DMS114 treated with DMSO at 0.1 percent for 48 hours (cell line): ENCODE results near the gene ZNF768.
A peak's percentile ranks its signal among the peaks of the same experiment; 100 is the strongest.
"Not testable (repeated sequence)": the region's sequence is repeated elsewhere in the genome, so short reads cannot be mapped to it uniquely, and the experiment has no call there.

ENCODE experiments used
- DNase-seq: peaks from one replicate; lab custom pipeline; 2025; ENCODE audit not compliant: unreplicated experiment; lab: John Stamatoyannopoulos, UW

ZNF768 gene

DNA sequence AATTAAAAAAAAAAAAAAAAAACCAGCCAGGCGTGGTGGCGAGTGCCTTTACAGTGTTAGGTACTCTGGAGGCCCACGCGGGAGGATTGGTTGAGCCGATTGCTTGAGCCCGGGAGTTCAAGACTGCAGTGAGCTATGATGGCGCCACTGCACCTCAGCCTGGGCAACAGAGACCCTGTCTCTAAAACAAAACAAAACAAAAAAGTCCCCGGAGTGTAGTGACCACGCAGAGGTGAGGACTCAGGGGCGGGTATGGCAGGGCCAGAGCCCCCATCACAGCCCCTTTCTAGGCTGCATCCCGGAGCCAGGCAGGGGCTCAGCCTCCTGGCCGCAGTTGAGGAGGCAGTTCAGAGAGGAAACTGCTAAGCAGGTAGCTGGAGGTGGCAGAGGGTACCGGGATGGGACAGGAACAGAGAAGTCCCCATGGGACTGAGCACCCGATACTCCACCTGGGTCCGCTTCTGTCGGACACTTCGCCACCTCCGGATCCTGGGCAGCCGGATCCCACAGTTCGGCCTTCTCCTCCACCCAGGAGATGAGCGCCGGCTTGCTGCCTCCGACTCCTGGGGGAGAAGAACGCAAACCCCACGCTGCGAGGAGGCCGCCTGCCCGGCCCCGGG lies 7.5 kb upstream of the ZNF768 start:
- DNase-seq = no peak

GRCh38 chr16:30533146-30533522 lies 6.8 kb upstream of the ZNF768 start:
- no peak for DNase-seq

DNA sequence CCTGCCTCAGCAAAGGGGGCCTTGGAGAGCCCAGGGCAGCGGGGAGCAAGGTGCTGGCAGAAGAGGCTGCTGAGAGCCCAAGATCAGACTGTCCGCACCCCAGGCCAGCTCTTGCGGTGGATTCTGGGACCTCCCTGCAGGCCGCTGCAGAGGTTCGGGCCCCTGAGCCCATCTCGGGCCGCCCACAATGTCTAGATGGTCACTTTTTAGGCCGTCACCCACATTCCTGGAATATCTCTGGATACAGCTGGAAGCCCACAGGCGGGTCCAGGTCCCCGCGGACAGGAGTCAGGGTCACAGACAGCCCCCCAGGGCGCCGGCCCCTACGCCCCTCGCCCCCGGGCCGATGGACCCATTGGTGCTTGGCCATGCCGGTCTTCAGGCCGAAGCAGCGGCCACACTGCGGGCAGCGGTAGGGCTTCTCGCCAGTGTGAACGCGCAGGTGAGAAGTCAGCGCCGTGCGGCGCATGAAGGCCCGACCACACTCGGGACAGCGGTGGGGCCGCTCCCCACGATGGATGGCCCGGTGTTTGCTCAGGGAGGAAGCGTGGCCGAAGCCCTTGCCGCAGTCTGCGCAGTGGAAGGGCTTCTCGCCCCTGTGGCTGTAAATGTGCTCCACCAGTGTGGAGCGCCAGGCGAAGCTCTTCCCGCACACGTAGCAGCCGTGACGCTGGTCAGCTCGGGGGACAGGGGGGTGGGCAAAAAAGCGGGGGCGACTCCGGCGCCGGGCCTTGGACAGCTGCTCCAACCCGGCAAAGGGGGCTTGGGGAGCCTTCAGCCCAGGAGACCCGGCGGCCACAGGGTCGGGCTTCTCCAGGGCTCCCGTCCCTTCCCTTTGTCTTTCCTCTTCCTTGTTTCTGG lies 6.1 kb upstream of the ZNF768 start:
- no peak for DNase-seq

DNA sequence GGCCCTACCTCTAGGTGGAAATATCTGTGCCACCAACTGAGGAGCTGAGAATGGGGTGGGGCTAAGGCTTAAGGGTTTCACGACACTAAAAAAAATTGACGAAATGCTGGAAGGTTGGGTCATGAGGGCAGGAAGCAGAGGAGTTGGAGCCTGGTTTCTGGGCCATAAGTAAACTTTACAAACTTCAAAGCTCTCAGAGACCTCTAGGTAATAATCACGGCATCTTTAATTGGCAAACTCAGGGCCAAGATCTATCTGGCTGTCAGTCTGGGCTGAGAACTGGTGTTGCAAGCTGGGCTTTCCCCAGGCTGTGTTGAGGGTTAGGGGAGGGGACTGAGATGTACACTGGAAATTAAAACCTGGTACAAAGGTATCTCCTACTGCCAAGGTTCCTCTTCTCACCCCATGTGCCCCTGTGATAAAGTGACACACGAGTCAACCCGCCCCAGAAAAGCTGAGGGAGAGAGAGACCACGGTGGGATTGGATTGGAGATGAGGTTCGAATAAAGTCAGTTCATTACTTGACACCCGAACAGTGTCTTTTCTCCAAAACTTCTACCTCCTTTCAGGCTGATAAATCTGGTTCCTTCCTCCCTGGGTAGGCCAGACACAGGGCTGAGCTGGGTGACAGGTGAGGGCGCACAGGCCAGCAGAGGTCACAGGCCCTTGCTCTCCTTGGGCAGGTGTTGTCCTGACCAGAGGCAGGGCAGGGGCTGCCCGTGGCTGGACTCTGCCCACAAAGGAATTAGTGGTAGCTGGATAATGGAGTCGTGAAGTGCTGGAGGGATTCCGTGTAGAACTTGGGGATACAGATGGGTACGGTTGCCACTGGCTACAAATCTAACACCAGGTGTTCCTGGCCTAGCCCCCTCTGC lies 4.0 kb upstream of the ZNF768 start:
- no peak for DNase-seq

GRCh38 chr16:30528799-30529457 lies 2.6 kb upstream of the ZNF768 start:
- DNase-seq = no peak

- DNase-seq = no peak
These were observed 1.3 kb upstream of the ZNF768 start for GRCh38 chr16:30527635-30528178.

DNA sequence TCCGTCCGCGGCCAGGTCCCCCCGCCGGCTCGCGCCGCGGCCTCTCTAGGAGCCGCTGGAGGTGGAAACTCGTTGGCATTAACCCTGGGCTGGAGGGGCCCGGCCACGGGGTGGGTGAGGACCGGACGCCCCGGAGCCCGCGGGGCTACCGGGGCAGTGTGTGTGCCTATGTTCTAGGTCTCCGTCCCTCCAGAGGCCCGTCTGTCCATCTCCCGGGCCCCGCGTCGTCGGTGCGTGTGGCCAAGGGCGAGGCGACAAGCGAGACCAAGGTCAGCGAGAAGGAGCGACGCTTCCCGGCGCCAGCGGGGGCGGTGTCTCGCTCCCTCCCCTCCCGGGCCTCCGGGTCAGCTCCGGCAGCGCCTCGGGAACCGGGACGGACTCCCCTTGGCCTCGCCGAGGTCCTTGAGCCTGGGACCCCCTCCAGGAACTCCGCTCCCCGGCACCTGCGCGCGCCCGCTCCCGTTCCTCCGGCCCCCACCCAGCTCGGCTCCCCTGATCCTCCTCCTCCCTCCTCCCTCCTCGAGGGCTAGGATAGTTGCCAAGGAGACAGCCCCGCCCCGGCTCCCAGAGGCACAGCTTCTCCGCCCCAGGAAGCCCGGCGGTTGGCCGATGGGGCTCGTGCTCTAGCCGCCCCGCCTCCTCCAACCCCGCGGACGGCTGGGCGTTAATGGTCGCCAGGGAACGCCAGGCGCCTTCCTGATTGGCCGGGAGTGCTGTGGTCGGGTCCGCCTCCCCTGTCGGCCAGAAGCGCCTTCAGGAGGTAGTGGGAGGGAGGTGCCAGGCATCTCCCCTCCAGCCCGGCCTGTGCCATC lies 663 bp upstream of the ZNF768 start:
- DNase-seq = peak; percentile 95

DNA sequence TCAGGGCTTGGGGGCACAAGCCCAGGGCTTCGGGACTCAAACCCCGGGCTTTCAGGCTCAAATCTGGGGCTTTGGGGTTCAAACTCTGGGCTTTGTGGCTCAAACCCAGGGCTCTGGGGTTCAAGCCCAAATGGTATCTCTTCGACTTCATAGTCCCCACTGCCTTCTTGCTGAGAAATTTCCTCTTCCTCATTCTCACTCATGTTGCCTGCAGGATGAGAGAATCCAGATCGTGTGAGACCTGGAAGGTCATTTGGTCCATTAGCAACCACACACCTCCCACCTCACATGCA lies 576 bp downstream of the ZNF768 start:
- no peak for DNase-seq

DNA sequence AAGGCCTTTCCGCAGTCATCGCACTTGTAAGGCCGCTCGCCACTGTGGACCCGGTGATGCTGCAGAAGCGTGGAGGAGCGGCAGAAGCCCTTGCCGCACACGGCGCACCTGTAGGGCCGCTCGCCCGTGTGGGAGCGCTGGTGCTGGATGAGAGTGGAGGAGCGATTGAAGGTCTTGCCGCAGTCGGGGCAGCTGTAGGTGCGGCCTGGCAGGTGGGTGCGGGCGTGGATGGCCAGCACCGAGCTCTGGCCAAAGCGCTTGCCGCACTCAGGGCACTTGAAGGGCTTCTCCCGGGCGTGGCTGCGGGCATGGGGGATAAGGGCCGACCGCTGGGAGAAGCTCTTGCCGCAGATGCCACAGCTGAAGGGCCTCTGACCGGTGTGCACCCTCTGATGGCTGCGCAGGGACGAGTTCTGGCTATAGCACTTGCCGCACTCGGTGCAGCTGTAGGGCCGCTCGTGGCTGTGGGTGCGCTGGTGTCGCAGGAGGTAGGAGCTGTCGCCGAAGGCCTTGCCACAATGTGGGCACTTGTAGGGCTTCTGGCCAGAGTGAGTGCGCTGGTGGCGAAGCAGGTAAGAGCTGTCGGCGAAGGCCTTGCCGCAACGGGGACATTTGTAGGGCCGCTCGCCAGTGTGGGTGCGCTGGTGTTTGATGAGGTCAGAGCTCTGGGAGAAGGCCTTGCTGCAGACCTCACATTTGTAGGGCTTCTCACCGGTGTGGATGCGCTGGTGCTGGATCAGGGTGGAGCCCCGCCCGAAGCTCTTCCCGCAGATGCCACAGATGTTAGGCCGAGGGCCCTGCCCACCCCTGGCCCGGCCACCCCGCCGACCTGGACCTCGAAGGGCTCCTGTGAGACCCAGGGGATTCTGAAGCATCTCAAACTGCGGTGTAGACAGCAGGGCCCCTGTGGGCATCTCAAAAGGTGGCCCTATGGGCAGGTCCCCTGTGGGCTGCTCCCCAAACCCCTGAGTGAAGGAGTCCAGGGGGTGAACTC lies 1.5 kb downstream of the ZNF768 start:
- no peak for DNase-seq

DNA sequence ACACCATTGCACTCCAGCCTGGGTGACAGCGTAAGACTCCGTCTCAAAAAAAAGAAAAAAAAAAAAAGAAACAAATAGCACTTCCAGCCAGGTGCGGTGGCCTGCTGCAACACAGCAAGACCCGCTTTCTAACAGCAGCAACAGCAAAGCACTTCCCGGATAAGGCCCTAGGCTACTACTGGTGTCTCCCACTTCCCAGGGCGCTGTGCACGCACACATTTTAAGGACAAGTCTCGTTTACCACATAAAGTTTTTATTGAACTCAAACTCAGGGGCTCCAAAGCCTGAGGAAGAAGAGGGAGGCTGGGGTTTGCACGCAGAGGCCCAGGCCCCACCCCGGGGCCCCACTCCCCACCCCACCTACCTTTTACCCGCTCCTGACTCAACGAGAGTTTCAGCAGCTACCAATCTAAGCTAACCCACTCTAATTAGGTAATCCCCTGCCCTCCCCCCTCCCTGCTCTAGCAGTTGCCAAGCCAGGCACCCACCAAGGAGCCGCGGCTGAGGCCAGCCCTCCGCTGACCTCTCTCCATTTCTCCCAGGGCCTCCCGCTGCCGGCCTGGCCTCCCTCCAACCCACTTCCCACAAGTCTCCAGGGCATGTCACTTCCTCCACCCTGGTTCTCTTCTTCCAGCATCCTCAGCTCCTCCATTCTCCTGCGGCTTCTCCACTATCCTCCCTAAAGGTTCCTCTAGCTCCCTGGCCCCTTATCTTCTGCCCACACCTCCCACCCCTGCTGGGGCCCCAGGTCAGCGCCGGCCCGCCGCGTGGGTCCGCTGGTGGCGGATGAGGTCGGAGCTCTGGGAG lies 2.4 kb downstream of the ZNF768 start:
- DNase-seq = no peak

DNA sequence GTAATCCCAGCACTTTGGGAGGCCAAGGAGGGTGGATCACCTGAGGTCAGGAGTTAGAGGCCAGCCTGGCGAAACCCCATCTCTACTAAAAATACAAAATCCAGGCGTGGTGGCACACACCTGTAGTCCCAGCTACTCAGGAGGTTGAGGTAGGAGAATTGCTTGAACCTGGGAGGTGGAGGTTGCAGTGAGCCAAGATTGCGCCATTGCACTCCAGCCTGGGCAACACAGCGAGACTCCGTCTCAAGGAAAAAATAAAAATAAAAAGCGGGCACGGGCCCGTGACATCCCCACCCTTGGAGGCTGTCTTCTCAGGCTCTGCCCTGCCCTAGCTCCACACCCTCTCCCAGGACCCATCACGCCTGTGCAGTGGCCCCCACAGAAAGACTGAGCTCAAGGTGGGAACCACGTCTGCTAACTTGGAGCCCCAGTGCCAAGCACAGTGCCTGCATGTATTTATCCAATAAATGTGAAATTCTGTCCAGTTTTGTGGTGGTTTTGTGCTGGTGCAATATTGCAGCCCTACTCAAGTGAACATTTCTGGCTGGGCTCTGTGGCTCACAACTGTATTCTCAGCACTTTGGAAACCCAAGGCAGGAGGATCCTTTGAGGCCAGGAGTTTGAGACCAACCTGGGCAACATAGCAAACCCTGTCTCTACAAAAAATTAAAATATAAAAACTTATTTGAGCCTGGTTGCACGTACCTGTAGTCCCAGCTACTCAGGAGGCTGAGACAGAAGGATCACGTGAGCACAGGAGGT lies 3.5 kb downstream of the ZNF768 start:
- not testable (repeated sequence) for DNase-seq

DNA sequence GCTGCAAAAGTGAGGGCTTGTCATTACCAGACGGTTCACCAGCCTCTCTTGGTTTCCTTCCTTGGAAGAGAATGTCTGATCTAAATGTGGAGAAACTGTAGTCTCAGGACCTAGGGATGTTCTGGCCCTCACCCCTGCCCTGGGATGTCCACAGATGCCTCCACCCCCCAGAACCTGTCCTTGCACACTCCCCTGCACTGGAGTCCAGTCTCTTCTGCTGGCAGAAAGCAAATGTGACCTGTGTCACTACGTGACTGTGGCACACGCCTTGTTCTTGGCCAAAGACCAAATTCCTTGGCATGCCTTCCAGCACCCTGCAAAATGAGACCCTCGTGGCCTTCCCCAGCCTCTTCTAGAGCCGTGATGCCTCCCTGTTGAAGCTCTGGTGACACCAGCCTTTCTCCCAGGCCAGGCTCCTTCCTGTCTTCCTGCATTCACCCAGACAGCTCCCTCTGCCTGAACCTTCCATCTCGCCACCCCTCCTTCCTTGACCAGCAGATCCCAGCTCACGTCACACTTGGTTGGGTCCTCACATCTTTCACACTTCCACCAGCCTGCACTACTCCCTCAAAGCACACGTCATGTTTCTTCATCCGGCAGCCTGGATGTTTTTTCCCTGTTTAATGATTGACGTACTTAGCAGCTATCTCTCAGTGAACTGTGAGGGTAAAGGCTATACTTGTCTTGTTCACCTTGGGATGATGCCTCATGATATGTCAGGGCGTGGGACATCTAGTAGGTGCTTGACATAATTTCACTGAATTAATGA lies 4.3 kb downstream of the ZNF768 start:
- DNase-seq = no peak

DNA sequence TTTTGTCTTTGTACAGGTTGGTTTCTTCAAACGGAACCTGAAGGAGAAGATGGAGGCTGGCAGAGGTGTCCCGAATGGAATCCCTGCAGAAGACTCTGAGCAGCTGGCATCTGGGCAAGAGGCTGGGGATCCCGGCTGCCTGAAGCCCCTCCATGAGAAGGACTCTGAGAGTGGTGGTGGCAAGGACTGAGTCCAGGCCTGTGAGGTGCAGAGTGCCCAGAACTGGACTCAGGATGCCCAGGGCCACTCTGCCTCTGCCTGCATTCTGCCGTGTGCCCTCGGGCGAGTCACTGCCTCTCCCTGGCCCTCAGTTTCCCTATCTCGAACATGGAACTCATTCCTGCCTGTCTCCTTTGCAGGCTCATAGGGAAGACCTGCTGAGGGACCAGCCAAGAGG lies 4.9 kb downstream of the ZNF768 start:
- DNase-seq = no peak

DNA sequence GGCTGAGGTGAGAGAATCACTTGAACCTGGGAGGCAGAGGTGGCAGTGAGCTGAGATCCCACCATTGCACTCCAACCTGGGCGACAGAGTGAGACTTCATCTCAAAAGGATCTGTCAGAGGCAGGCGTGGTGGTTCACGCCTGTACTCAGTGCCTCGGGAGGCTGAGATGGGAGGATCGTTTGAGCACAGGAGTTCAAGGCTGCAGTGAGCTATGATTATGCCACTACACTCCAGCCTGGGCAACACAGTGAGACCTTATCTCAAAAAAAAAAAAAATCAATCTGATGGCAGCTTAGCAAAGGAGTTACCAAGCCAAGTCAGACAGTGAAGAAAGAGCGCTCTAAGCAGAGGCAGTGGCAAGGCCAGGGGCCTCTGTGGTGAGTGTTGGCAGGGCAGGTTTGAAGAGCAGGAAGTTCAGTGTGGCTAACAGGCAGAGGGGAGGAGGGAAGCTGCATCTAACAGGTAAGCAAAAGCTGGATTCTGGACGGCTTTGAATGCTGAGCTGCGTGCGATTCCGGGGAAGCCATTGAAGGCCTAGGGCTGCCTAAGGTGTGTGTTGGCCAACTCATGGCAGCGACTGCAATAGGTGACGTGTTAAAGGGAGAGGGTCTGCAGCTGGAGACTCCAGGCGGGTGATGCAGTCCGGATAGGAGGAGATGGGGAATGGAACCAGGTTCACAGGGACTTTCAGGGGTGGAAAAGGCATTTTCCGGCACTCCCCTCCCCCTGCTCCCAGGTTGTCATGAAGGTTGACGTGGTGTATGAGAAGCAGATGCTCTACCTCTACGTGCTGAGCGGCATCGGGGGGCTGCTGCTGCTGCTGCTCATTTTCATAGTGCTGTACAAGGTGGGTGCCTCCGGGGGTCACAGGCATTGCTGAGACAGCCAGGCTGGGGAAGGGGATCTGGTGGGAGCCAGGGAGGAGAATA lies 7.0 kb downstream of the ZNF768 start:
- no peak for DNase-seq

GRCh38 chr16:30518552-30518951 lies 7.8 kb downstream of the ZNF768 start:
- no peak for DNase-seq

GRCh38 chr16:30515275-30515674 lies 11.1 kb downstream of the ZNF768 start:
- no peak for DNase-seq
